Activated CD4-positive, alpha-beta T cell treated with anti-CD3 and anti-CD28 coated beads for 24 hours (primary cell): ENCODE results near the gene CPA5.

Experiments used
- DNase-seq, 2 donors: peaks; one replicate each; pipeline ENCODE4 v3.0.0-alpha.2; 2020; ENCODE audit warnings: low read depth in 2 of 2

Gene CPA5

DNA sequence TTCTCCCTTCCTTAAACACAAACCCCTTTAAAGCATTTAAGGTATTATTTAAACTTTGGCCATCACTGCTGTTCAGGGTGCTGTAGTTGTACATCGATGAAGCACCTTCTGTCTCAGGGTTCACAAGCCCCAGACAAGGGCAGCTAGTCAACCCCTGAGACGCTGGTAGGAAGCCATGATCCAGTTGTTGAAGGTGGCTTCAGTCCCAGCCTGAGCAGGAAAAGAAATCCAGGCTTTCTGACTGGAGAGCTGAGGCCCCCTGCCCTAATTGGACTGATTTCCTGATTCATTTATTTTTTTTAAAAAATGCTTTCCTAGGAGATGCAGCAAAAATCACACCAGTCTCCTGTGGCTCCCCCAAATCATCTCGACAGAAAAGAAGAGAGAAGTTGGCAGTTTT lies 51.5 kb downstream of the CPA5 start:
- DNase-seq, result no peak

DNA sequence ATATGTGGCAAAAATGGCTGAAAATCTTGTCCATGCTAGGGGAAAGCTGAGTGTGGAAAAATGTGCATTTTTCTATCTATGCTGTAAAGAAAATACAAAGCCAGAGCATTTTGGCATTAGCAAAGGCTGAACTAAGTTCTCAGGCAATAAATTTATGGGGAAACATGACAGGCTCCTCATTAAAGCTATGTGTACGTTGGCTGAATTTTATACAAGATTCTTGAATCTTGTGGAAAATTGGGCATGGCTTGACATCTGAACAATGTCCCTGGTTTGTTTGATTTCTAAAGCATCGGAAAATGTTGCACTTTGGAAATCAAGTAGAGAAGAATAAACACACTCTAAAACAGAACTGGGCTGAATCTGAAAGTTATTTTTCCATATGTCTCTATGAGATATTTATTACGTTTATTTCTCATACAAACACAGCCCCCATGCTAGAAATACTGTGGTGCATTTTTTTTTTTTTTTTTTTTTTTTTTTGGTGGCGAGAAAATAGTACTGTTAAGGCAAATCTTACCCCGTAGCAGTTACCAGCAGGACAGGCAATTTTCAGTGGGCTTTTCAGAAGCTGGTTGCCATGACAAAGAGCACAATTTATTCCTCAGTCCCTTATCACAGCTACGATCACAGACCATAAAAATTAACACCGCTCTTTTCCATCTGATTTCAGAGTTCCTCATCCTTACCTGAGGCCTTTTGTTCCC lies 52.6 kb downstream of the CPA5 start:
- DNase-seq, result no peak

DNA sequence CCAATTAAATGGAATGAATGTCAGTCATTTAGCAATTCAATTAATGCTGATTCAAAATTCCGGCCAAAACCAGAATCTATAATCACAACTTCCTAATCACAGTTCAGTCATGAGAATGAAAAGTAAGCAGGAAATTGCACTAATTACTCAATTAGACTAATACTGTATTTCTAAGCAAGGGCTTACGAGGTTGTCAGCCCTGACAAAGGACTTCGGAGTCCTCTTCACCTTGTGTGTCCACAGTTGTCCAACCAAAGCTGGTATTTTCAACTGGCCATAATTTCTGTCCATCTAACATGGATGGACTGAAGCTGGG lies 53.1 kb downstream of the CPA5 start:
- no peak for DNase-seq

DNA sequence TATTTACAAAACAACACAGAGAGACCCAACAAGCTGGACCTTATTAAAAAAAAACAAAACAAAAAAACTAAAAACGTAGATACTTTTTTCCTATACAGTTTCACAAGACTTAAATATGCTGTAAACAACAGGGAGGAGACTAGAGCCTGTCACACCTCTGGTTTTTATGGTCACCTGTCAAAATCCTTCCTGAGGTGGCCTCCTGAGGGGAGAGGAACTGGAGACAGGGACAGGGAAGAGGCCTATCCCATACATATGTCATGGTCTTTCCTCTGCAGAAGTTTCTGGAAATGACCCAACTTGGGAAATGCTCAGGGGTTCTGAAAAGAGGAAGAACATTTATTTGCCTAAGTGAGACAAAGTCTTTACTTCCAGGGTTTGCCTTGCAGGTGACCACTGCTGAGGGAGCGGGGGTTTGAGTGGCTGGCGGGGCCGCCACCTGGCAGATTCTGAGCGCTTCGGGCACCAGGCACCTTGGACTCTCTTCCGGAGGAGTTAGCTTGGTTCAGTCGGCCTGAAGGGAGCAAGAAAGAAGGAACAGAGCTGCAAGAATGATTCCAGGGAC lies 54.0 kb downstream of the CPA5 start:
- no peak for DNase-seq

DNA sequence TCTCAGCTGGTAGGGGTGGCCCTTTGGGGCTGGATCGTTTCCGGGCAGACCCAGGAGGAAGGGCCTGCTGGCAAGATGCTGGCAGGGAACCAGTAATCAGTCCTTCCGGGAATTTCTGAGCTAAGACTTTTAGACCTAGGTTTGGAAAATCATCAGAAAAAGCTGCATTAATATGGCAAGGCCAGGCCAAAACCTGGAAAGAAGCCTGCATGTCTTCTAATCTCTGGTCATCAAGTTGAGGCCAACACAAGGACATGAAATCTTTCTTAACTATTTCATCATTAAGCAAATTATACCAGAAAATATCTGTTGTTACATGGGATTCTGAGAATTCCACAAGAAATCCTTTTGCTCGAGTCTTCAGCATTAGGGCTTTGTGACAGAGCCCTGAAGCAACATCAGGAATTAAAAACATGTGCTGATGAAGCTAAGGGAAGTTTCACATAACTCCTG lies 55.5 kb downstream of the CPA5 start:
- DNase-seq, result no peak

DNA sequence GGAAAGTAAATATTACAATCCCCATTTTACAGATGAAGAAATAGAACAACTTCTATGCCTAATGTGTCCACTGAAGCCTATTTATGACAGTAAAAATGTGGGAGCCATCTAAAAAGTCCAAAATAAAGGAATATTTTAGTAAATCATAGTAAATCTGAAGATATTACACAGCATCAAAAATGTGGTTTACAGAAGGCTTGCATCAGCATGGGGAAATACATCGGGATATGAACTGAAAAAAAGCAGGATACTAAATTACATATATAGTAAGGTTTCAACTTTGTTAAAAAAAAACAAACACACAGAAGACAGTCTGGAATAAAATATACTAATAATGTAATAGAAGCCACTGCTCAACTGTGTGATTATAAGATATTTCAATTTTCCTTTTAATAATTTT lies 56.5 kb downstream of the CPA5 start:
- no peak for DNase-seq

DNA sequence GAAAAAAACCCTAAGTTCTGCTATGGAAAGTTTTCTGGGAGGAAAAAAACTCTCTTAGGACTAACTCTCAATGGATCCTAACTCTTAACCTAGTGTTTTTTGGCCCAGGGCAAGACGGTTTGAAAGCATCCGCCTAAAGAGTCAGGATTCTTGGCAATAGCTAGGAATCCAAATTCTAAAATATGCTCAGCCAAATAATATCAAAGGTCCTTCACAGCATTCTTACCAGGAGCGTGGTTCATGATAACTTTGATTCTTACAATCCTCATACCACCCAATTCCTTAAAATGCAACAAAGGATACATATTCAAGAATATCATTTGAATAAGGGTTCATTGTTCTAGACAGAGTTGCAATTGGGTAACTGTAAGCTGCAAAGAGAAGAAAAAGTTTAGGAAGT lies 57.0 kb downstream of the CPA5 start:
- DNase-seq, result no peak

DNA sequence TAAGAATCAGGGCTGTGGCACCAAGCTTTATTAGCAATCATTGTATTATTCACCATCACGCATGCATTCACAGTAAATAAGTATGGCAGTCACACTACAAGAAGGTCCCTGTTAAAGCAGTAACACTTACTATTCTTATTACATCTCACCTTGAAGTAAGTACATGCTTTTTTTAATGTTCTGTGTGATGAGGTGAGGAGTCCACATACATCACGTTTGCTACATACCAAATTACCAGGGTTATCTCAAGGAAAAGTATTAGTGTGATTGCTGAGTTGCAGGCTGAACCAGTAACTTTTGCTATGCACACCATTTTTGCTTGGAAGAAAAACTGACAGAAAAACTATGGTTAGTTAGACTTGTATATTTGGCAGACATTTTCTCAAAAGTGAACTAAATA lies 60.4 kb downstream of the CPA5 start:
- no peak for DNase-seq

DNA sequence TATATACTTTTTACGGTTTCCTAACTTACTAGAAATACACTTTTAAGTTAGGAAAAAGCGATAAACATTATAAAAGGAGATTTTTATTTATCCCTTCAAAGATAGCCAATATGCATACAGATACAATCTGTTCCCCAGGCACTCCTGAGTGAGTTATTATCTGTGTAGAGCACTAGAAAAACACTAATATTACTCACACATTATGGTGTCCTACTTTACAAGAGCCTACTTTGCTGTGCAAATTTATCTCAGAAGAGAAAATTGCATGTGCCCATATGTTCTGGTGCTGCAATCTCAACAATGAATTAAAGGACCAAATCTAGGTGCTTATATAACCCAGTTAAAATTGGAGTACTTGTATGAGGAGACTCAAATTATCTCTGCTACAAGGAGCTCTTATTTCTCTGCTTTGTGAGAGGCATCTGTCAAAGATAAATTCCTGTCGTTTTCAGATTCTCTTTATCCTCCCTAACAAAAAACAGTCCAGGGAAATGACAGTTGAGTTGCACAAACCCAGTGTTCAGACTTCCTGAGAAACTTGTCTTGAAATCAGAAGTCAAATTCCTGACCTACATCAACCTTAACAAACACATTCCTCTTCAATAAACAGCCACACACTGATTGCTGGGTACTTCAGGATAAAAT lies 64.6 kb downstream of the CPA5 start:
- DNase-seq, result no peak

DNA sequence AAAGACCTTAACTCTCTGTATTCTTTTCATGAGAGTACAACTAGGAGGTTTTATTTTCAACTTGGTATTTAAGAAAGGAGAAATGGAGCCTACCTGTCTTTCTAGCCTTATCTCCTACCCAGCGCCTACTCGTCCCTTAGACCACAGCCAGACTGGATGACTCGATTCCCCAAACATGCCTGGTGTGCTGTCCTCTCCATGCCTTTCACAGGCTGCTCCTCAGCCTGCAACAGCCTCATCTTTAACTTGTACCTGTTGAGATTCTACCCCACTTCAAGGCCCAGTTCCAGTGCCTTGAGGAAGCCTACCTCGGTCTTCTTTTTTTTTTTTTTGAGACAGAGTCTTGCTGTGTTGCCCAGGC lies 65.1 kb downstream of the CPA5 start:
- no peak for DNase-seq

DNA sequence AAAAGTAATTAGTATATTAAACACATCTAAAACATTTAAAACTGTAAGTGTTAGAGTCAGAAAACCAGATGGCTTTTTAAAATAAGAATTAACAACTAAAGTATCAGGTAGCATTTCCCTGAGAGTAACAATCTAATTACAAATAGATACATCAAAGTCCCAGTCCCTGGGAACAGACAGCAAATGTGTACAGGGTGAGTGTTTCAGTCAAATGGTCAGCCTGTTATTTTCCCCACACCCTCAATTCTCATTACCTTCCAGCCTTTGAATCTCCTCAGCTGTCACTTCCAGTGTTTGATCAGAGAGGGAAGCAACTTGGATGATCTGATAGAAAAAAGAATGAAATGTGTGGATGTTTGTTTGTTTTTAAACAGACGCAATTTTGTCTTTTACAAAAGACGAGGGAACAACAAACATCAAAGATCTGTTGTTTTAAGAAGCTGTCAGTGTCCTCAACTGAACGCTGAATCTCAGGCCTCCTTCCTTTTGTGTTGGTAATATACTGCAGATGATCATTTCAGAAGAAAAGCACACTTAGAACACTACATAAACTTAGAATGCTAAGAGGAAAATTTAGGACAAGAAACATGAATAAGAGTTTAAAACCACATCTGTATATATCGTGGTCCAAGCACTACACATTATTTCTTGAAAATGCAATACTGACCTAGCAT lies 66.4 kb downstream of the CPA5 start:
- no peak for DNase-seq

DNA sequence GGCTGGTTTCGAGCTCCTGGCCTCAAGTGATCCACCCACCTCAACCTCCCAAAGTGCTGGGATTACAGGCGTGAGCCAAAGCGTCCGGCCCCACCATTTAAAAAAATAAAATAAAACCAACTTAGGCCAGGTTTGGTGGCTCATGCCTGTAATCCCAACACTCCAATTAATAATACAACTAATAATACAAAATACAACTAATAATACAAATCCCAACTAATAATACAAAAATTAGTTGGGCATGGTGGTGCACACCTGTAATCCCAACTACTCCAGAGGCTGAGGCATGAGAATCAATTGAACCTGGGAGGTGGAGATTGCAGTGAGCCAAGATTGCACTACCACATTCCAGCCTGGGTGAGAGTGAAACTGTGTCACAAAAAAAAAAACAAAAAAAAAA lies 68.6 kb downstream of the CPA5 start:
- no peak for DNase-seq

DNA sequence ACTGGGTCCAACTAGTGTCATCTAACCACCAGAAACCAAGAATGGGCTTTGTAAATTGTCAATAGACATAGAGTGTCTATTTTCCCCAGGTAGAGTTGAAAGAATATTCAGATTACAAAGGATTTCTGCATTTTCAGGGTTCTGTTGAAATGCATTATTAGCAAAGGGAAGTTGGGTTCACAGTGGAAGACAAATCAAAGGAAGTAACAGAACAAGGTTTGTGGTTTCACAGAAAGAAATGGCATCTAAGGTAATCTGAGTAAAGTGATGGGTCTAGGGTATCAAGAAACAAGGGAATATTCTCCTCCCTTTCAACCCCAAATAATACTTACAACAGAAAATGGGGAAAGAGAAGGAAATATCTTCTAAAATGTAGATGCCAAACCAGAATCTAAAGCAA lies 70.4 kb downstream of the CPA5 start:
- DNase-seq, result no peak

DNA sequence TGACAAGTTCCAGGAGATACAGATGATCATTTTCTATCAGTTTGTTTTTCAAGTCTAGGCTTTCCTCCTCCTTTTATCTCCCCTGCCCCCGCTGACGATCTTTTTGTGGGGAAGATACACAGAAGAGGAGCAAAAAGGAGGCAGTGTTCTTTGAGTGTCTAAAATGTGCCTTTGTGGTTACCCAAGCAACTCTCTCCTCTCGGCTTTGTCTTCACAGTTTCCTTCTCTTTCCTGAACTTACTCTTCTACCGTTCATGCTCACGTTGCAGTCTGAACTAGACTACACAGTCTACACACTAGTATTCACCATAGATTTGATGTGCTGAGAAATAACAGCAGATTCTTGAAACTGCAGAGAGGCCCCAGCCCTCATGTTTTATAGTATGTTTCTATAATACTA lies 72.6 kb downstream of the CPA5 start:
- DNase-seq, result no peak

DNA sequence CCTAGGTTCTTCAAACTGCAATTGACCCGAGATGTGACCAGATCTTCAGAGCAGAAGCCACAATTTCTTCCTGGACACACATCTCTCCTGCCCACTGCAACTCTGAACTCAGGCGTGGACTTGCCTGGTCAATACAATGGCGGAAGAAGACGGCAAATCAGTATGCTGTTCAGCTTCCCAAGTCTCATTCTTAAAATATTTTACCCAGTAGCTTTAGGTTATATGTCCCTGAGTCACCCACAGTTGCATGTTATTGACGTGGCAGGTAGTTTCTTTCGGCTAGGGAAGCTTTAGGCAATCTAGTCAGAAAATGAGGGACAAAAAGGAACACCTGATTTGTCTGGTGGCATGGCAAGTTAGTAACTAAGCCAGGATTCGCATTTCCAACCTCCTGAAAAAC lies 73.7 kb downstream of the CPA5 start:
- no peak for DNase-seq
